GM21723 (cell line): ENCODE data around the gene ARHGAP32.

Source experiments
- ATAC-seq: cut with Tn5 transposase; IDR thresholded peaks from one replicate; pipeline ENCODE4 v1.9.1; 2021; ENCODE audit warnings: mild to moderate bottlenecking, moderate library complexity; ENCODE audit not compliant: unreplicated experiment

The ARHGAP32 gene

GRCh38 chr11:129117595-129118350, 74.4 kb downstream of the ARHGAP32 start:
- ATAC-seq: peak; percentile 72

DNA sequence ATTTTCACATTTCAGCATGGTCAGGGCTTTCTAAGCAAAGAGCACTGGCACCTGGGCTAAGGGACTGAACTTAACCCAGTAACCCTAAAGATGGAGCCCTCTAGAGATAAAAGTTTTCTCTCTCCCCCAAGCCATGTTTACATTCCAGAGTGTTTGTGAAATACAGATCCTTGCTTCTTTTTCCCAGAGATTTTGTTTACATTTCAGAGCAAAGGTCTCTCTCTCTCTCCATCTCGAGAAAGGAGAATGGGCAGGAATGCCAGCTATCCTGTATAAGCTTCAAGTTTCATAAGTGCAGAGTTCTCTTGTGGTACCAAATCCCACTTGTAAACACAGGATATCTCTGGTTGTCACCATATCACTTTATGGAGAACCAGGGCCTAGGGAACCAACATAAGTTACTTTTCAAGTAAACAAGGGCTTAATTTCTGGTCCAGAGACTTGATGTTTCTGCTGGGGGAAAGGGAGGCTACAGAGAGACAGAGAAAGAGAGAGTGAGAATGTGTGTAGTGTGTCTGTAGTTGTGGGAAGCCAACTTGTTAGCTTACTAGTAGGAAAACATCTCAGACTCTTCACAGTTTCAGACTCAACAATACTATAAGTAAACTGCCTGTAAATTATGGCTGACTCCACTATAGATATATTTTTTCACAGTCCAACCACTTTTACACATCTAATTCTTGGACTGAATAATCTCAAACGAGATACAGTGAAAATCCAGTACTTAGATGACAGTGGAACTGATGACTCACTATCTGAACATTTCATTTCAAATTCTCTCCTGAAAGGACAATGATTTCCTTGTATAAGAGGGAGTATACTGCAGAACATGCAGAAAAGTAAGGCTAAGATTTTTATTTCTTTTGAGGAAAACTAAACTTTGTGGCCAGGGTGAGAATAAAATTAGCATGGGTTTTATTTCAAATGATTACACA, 76.2 kb downstream of the ARHGAP32 start:
- no peak for ATAC-seq

DNA sequence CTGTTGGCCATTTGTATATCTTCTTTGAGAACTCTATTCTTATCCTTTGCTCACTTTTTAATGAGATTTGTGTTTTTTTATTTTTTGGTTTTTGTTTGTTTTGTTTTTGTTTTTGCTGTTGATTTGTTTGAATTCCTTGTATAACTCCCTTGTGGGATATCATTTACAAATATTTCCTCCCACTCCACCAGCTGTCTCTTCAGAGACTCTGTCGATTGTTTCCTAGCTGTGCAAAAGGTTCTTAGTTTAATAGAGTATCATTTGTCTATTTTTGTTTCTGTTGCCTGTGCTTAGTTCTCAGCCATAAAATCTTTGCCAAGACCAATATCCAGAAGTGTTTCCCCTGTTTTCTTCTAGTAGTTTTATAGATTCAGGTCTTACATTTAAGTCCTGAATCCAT, 82.4 kb downstream of the ARHGAP32 start:
- no peak for ATAC-seq

DNA sequence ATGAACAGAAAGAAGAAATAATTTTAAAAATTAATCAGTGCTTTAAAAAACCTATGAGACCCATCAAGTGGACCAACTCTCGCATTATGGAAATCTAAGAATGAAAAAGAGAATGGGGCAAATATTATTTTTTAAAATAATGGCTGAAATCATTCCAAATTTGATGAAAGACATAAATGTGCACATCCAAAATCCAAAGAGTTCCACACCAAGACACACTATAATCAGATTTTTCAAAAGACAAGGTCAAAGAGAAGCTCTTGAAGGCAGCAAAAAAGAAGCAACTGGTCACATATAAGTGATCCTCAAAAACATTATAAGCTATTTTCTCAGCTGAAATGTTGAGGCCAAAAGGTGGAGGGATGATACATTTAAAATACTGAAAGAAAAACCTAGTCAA, 85.3 kb downstream of the ARHGAP32 start:
- ATAC-seq: no peak

GRCh38 chr11:129102756-129103155, 89.4 kb downstream of the ARHGAP32 start:
- ATAC-seq: no peak

DNA sequence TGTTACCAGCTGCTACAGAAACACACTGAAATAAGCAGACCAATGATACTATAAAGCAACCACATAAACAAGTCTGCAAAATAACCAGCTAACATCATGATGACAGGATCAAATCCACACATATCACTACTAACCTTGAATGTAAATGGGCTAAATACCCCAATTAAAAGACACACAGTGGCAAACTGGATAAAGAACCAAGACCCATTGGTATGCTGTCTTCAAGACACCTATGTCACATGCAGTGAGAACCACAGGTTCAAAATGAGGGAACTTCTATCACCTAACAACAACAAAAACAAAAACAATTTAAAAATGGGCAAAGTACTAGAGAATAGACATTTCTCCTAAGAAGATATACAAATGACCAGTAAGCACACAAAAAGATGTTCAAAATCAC, 89.9 kb downstream of the ARHGAP32 start:
- no peak for ATAC-seq

- no peak for ATAC-seq
Measured at GRCh38 chr11:129093283-129093682, 98.8 kb downstream of the ARHGAP32 start.

- no peak for ATAC-seq
Measured at GRCh38 chr11:129090056-129090455, 102.1 kb downstream of the ARHGAP32 start.

- ATAC-seq: no peak
Measured at GRCh38 chr11:129089279-129089678, 102.8 kb downstream of the ARHGAP32 start.

GRCh38 chr11:129086976-129087375, 105.1 kb downstream of the ARHGAP32 start:
- no peak for ATAC-seq

DNA sequence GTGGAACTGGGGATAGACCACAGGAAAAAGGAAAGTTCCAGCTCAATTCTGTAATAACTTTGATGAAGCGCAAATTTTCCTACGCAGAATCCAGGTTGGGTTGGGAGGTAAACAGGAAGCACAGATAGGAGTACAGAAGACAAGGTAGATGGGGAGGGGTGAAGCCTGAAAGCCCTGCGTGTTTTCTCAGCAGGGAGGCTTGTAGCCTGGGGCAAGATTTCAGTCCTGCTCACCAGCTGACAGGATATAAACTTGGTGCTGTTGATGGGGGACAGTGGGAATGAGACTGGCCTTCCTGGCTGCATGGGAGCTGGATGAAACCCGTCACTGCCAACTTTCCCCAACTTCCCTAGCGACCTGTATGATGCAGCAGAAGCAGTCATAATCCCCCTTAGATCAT, 114.9 kb downstream of the ARHGAP32 start:
- ATAC-seq: no peak

DNA sequence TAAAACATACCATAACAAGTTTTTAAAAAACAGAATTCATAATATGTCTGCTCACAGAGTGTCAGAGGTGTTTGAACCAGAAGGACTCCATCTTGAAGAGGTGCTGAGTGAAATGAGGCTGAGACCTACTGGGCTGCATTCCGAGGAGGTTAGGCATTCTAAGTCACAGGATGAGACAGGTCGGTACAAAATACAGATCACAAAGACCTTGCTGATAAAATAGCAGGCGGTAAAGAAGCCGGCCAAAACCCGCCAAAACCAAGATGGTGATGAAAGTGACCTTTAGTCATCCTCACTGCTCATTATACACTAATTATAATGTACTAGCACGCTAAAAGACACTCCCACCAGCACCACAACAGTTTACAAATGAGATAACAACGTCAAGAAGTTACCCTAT, 116.4 kb downstream of the ARHGAP32 start:
- no peak for ATAC-seq

DNA sequence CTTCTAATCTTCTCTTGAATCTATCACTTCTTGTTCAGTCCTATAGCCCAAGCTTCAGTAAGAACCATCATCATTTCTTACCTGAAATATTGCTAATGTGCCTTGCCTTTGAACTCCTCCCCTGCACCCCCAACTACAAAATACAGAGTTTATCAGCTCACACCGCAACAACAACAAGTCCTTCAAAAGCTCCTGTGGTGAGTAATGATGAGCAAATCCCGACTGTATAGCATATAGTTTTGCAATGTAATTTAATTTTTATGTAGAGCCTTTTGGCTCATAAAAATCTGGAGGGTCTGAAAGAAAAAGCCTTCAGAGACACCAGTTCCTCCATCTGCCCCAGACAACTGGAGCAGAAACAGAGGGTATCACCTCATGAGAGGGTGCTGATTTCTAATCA, 124.7 kb downstream of the ARHGAP32 start:
- ATAC-seq: no peak

GRCh38 chr11:129066229-129066628, 125.9 kb downstream of the ARHGAP32 start:
- no peak for ATAC-seq

GRCh38 chr11:129063118-129063517, 129.0 kb downstream of the ARHGAP32 start:
- no peak for ATAC-seq

- ATAC-seq: no peak
Measured at GRCh38 chr11:129061492-129062230, 130.5 kb downstream of the ARHGAP32 start.

DNA sequence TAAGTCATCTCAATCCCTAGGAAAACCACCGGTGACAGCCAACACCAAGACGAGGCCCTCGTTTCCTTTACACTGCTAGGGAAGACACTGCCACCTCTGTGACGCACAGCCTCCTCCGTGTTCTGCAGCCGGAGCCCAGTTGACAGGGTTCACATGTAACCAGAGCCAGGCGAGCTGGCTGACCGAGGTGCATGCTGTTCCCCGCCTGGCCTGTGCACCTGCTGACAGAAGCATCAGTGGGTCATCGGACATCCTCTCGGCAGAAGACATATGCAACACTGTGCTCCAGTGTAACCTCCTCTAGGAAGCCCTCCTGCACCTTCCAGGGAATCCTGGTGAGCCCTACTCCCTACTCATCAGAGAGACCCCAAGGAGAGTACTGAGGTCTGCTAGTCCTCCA, 135.2 kb downstream of the ARHGAP32 start:
- ATAC-seq: no peak

DNA sequence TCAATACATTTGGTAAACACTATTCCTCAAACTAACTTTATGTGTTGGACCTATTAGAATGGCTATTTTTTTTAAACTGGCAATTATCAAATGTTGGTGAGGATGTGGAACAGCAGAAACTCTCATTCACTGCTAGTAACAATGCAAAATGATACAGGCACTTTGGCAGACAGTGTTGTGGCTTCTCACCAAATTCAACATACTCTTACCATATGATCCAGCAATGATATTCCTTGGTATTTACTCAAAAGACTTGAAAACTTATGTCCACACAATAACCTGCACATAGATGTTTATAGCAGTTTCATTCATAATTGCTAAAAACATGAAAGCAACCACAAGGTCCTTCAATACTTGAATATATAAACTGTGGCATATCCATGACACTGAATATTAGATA, 136.9 kb downstream of the ARHGAP32 start:
- ATAC-seq: no peak

DNA sequence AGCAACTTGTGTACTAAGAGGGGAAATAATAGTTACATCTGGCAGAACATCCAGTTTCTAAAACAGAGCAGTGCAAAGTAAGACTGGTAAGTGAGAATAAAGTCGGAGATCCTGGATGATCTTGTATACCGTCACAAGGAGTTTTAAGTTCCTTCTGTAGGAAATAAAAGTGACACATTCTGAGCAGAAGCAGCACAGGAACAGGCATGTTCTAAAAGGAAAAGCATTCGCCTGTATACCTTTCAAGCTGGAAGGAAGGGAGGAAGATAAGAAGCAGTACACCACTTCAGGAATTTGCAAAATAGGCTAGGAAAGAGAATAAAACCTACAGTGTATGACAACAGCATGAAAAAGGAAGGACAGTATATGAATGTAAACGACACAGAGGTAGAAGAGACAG, 143.2 kb downstream of the ARHGAP32 start:
- ATAC-seq: no peak

GRCh38 chr11:129045150-129045549, 147.0 kb downstream of the ARHGAP32 start:
- ATAC-seq: no peak

DNA sequence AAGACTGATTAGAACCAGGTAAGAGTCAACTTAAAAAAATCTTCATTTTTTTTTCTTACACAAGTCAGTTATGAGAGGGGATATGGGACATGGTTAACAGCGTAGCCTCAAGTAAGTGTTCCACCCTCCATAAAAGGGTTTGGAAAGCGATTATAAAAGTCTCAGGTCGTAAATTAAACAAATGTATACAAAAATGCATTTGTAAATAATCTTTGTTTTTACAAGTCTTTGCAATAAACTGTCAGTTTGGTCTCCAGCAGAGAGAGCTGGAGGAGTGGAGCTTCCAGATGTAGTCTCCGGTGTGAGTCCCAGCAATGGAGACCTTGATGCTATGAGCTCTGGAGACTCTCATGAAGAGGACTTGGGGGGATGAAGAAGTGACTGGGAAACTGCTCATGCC, 149.6 kb downstream of the ARHGAP32 start:
- no peak for ATAC-seq
